NB4 (cell line): ENCODE results near the gene NLRP3.

Source experiments
- TF ChIP-seq, protein P1 (sequence below): IDR thresholded peaks from one replicate; pipeline ENCODE4 v1.5.1; 2012; ENCODE audit warnings: low read depth, low read length
- TF ChIP-seq, protein P2 (sequence below): IDR thresholded peaks from 2 replicates; pipeline ENCODE4 v1.6.1; 2011; ENCODE audit warnings: low read depth, low read length

DNA sequence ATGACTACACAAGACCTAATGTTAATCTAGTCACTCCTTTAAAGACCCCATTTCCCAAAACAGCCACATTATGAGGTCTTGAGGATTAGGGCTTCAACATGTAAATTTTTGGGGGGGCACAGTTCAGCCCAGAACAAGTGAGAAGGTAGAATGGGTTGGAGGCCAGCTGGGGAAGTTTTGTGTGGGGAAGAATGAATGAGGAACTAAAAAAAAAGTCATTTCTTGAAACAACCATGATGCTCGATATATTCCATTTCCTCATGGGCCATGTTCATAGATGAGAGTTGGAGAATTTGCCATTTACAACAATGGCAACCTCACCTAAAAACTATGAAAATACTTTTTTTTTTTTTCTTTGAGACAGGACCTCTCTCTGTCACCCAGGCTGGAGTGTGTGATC, 14.5 kb downstream of the NLRP3 start:
- TF ChIP-seq, protein P1, sequence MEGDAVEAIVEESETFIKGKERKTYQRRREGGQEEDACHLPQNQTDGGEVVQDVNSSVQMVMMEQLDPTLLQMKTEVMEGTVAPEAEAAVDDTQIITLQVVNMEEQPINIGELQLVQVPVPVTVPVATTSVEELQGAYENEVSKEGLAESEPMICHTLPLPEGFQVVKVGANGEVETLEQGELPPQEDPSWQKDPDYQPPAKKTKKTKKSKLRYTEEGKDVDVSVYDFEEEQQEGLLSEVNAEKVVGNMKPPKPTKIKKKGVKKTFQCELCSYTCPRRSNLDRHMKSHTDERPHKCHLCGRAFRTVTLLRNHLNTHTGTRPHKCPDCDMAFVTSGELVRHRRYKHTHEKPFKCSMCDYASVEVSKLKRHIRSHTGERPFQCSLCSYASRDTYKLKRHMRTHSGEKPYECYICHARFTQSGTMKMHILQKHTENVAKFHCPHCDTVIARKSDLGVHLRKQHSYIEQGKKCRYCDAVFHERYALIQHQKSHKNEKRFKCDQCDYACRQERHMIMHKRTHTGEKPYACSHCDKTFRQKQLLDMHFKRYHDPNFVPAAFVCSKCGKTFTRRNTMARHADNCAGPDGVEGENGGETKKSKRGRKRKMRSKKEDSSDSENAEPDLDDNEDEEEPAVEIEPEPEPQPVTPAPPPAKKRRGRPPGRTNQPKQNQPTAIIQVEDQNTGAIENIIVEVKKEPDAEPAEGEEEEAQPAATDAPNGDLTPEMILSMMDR = no peak
- TF ChIP-seq, protein P2, sequence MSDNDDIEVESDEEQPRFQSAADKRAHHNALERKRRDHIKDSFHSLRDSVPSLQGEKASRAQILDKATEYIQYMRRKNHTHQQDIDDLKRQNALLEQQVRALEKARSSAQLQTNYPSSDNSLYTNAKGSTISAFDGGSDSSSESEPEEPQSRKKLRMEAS = no peak
